GM21515 (cell line): Measurements from ENCODE around the gene MYH16.
"Not testable (repeated sequence)": the region's sequence is repeated elsewhere in the genome, so short reads cannot be mapped to it uniquely, and the experiment has no call there.

ENCODE experiments used
- ATAC-seq: cut with Tn5 transposase; IDR thresholded peaks from one replicate; pipeline ENCODE4 v1.9.1; 2021; ENCODE audit not compliant: unreplicated experiment

Gene MYH16

DNA sequence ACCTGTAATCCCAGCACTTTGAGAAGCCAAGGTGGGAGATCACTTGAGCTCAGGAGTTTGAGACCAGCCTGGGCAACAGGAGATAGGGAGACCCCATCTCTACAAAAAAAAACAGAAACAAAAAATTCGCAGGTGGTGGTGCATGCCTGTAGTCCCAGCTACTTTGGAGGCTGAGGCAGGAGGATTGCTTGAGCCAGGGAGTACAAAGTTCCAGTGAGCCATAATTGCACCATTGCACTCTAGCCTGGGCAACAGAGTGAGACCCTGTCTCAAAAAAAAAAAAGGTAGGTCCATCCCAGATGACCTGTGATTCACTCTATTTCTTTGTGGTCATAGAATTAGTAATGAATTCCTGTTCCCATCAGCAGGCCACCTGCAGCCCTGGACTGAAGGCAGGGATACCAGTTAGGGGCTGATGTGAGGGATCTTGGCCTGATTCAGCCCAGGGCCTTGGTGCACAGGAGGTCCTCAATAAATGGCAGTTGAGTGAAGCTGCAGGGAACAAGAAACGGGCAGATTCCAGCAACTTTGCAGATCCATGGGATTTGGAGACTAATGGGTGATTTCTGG, at the start of gene MYH16:
Gene MYH16, plus strand, starts transcription at position 364 of the 570 bp plus-strand sequence.
- no peak for ATAC-seq

DNA sequence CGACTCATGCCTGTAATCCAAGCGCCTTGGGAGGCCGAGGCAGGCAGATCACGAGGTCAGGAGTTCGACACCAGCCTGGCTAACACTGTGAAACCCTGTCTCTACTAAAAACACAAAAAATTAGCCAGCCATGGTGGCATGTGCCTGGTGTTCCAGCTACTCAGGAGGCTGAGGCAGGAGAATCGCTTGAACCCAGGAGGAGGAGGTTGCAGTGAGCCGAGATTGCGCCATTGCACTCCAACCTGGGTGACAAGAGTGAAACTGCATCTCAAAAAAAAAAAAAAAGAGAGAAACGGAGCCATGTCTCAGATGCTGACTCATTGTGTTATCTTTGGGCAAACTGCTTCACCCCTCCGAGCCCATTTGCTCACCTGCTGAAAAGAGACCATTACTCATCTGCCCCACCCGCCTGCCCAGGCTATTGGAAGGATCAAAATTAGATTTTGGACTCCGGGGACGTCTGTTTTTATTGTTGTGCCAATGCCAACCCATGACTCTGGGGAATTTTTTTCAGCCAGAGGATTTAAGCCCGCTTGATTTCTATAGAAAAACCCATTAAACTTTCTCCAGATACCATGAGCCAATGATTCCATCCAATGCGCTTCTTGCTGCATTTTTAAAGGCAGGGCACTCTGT, 48.3 kb upstream of the MYH16 start:
- not testable (repeated sequence) for ATAC-seq

DNA sequence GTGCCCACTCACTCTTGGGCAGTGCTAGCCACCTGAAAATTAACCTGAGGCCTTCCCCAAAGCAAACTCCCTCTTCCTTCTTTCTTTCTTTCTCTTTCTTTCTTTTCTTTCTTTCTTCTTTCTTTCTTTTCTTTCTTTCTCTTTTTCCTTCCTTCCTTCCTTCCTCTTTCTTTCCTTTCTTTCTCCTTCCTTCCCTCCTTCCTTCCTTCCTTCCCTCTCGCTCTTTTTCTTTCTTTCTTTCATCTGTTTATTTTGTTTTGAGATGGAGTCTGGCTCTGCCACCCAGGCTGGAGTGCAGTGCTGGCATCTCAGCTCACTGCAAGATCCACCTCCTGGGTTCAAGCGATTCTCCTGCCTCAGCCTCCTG, 47.8 kb upstream of the MYH16 start:
- ATAC-seq, result no peak

GRCh38 chr7:99229234-99229633, 43.4 kb upstream of the MYH16 start:
- no peak for ATAC-seq

DNA sequence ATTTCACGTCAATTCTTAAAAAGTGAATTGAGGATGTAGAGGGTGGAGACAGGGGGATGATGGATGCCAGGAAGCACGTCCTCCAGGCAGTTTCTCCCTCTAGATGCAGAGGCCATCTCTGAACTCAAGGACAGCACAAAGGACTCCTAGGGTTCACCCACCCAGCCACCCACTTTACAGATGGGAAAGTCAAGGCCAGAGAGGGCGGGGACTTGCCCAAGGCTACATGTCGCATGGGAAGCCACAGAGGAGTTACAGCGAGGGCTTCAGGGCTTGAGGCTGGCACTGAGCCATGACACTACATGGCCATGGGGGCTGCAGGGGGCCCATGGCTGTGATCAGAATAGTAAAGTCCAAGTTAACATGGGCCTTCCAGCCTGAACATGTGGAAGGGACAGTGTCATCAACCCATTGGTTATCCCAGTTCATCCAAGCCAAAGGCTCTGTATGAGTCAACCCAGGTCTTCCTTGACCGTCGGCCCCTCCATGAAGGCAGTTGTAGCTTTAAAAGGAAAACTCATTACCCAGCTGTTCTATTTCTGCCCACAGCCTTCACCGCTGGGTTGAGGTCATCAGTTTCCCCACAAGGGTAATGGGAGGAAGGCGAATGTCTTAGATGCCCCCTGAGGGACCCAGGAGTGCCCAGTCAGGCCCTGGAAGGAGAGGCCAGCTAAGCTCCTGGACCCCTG, 40.4 kb upstream of the MYH16 start:
- ATAC-seq, result no peak

GRCh38 chr7:99232955-99233354, 39.7 kb upstream of the MYH16 start:
- ATAC-seq, result not testable (repeated sequence)

GRCh38 chr7:99234185-99234584, 38.5 kb upstream of the MYH16 start:
- no peak for ATAC-seq

DNA sequence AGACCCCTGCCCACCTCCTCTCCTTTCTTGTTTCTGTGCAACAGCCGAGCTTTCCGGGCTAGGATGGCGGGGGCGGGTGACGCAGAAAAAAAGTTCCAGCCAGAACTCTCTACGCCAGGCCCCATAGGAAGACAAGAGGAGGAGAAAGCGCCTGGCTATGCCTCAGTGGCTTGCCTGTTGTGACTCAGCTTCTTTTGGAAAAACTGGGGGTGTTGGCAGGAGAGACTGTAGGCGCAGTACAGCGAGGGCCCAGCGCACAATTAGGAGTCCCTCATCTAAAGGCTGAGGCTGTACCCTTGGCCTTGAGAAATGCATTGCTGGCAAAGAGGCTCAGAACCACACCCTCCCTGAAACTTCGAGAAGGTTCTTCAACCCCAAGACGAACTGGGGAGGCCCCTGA, 36.7 kb upstream of the MYH16 start:
- ATAC-seq, result no peak

DNA sequence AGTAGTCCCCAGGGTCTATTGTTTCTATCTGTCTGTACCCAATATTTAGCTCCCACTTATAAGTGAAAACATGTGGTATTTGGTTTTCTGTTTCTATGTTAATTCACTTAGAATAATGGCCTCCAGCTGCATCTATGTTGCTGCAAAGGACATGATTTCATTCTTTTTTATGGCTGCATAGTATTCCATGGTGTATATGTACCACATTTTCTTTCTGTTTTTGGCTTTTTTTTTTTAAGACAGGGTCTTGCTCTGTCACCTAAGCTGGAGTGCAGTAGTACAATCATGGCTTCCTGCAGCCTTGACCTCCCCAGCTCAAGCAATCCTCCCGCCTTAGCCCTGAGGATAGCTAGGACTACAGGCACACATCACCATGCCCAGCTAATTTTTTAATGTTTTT, 34.8 kb upstream of the MYH16 start:
- ATAC-seq, result not testable (repeated sequence)

- no peak for ATAC-seq
Observed at GRCh38 chr7:99238558-99239341, 33.9 kb upstream of the MYH16 start.

- no peak for ATAC-seq
Observed at GRCh38 chr7:99242682-99243081, 30.0 kb upstream of the MYH16 start.

GRCh38 chr7:99243751-99244337, 28.8 kb upstream of the MYH16 start:
- ATAC-seq, result no peak

GRCh38 chr7:99244939-99245338, 27.7 kb upstream of the MYH16 start:
- no peak for ATAC-seq

GRCh38 chr7:99248391-99249095, 24.1 kb upstream of the MYH16 start:
- ATAC-seq, result no peak

DNA sequence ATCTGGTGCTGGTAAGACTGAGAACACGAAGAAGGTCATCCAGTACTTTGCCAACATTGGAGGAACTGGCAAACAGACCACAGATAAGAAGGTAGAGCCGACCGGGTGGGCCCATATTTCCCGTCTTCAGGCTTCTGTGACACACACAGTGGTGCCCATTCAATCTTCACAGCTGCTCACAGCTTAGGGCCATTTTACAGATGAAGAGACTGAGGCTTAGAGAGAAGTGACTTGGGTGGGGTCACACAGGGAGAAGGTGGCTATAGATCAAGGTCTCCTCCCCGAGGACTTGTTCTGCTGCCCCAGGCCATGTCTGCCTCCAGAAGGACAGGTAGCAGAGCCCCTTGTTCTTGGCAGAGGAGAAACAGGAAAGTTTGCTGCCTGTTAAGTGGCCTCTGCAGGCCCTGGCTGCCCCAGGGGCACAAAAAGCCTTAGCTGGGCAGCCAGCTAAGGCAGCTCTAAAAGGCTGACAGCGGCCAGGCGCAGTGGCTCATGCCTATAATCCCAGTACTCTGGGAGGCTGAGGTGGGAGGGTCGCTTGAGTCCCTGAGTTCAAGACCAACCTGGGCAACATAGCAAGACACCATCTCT, 22.6 kb upstream of the MYH16 start:
- no peak for ATAC-seq

GRCh38 chr7:99252166-99252895, 20.3 kb upstream of the MYH16 start:
- no peak for ATAC-seq

DNA sequence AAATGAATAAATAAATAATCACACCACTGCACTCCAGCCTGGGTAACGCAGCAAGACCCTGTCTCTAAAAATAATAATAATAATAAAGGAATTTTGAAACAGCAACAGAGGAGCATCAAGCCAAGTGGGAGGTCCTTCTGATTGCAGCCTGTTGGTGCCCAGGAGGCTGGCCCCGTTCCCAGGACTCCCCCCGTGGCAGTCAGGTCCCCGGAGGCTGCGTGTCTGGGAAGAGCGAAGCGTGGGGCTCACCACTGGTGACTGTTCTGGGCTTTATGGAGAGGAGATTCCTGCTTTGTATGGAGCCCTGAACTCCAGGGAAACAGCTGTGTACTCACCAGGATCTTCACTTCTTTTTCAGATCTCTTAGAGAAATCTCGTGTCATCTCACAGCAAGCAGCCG, 19.3 kb upstream of the MYH16 start:
- ATAC-seq, result no peak

DNA sequence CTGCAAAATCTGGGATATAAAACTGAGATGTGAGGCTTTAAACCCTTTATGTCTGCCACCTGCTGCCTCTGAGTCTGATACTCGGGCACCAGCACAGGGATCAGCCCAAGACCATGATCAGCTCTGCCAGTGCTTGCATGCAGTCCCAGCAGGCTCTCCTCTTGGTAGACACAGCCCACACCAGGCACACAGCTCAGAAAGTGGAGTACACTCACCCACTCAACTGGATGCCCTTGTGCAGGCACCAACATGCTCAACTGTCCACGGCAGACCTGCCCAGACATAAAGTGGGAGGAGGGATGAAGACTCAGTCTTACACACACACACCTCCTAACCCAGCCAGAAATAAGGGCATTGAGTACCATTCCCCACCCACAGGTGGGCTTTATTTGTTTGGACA, 18.2 kb upstream of the MYH16 start:
- no peak for ATAC-seq

GRCh38 chr7:99255463-99255862, 17.2 kb upstream of the MYH16 start:
- ATAC-seq, result no peak

GRCh38 chr7:99257065-99257464, 15.6 kb upstream of the MYH16 start:
- ATAC-seq, result no peak
